ENCODE results near the gene LDLRAD4.

LDLRAD4 gene

DNA sequence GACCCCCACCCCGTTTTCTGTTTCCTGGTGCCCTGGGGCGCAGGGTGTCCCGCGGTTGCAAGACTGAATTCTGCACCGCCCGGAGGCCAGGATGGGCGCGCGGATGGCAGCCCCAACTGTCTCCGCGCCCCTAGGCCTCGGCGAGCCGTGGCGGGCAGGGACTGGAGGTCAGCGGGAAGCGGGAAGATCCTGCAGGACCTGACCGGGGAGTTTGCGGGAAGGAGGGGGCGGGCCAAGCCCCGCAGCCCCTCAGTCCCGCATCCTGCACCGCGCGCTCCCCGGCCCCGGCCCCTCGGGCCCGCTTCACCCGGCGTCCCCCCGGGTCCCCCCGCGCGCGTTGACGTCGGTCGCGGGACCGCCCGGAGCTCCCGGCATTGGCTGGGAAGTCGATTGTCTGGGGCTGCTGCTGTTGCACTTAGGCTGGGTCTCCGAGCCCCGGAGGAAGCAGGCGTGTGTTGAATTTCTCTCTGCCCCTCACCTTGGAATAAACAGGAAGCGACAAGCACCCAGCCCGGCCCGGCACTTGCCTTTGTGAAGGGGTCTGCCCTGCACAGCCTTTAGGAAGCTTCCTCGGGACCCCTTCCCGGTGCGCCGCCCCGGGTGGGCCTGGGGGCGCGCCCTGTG lies at the start of gene LDLRAD4:
Gene LDLRAD4 (plus strand): TSS at position 393 of the 624 bp plus-strand sequence.
- Histone ChIP-seq H3K27ac (ENCODE audit: low read depth, low read length) (no peak within 1 kb of the TSS), H3K4me1 (ENCODE audit: control insufficient read depth, insufficient read depth, low read length) (peaks cover 25% of the 10 kb centered on the region), H3K9ac (ENCODE audit: low read length) (peak within 1 kb of the TSS; percentile 65), H3K9me3 (ENCODE audit: control insufficient read depth, insufficient read depth, low read depth, low read length) (no peaks in the 10 kb centered on the region), H3K4me3 (ENCODE audit: low read depth, low read length) (peak within 1 kb of the TSS; percentile 80), H3K27me3 (ENCODE audit: control insufficient read depth, insufficient read depth, low read length) (peaks cover 49% of the 10 kb centered on the region), H3K36me3 (ENCODE audit: control insufficient read depth, insufficient read depth, low read length) (no peaks in the 10 kb centered on the region)

- no peaks in the 10 kb centered on the region for H3K4me1 ChIP-seq (ENCODE audit: control insufficient read depth, insufficient read depth, low read length)
- H3K9ac ChIP-seq (ENCODE audit: low read length), result no peak overlapping the region
- no peaks in the 10 kb centered on the region for H3K27me3 ChIP-seq (ENCODE audit: control insufficient read depth, insufficient read depth, low read length)
- no peaks in the 10 kb centered on the region for H3K9me3 ChIP-seq (ENCODE audit: control insufficient read depth, insufficient read depth, low read depth, low read length)
- H3K4me3 ChIP-seq (ENCODE audit: low read depth, low read length), result no peak overlapping the region
- H3K27ac ChIP-seq (ENCODE audit: low read depth, low read length), result no peak overlapping the region
- no peaks in the 10 kb centered on the region for H3K36me3 ChIP-seq (ENCODE audit: control insufficient read depth, insufficient read depth, low read length)
Measured at GRCh38 chr18:13173578-13174145, 44.9 kb upstream of the LDLRAD4 start.

- Histone ChIP-seq H3K36me3 (ENCODE audit: control insufficient read depth, insufficient read depth, low read length) (no peaks in the 10 kb centered on the region), H3K27me3 (ENCODE audit: control insufficient read depth, insufficient read depth, low read length) (no peaks in the 10 kb centered on the region), H3K27ac (ENCODE audit: low read depth, low read length) (no peak overlapping the region), H3K9me3 (ENCODE audit: control insufficient read depth, insufficient read depth, low read depth, low read length) (no peaks in the 10 kb centered on the region), H3K4me1 (ENCODE audit: control insufficient read depth, insufficient read depth, low read length) (no peaks in the 10 kb centered on the region), H3K9ac (ENCODE audit: low read length) (no peak overlapping the region), H3K4me3 (ENCODE audit: low read depth, low read length) (no peak overlapping the region)
Measured at GRCh38 chr18:13175266-13175665, 43.3 kb upstream of the LDLRAD4 start.

- Histone ChIP-seq H3K27ac (ENCODE audit: low read depth, low read length) (no peak overlapping the region), H3K36me3 (ENCODE audit: control insufficient read depth, insufficient read depth, low read length) (no peaks in the 10 kb centered on the region), H3K27me3 (ENCODE audit: control insufficient read depth, insufficient read depth, low read length) (no peaks in the 10 kb centered on the region), H3K4me1 (ENCODE audit: control insufficient read depth, insufficient read depth, low read length) (peaks cover 4% of the 10 kb centered on the region; the same call in 1 of the 2 replicates), H3K9me3 (ENCODE audit: control insufficient read depth, insufficient read depth, low read depth, low read length) (0 out of 2 replicates have a peak, but pooled peaks cover under 1% of the 10 kb centered on the region), H3K4me3 (ENCODE audit: low read depth, low read length) (no peak overlapping the region), H3K9ac (ENCODE audit: low read length) (no peak overlapping the region)
Measured at GRCh38 chr18:13175754-13176210, 42.8 kb upstream of the LDLRAD4 start.

DNA sequence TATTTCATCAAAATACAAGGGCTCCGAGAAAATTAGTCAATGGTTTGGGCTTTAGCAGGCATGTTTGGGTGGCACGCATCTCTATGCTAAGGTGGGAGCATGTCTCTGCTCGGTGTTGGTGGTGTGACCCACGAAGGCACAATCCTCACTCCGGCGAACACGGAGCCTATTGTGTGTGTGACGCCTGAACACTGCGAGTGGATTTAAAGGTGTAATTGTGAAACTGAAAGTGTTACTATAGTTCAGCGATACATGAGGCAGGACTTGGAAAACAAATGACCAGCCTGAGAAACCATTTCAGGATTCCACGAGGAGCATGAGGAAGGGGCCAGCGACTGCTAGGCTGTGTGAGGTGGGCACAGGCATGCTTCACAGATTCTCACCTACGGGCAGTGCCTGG lies 41.7 kb upstream of the LDLRAD4 start:
- no peaks in the 10 kb centered on the region for H3K36me3 ChIP-seq (ENCODE audit: control insufficient read depth, insufficient read depth, low read length)
- no peak overlapping the region for H3K4me3 ChIP-seq (ENCODE audit: low read depth, low read length)
- 0 out of 2 replicates have a peak, but pooled peaks cover 10% of the 10 kb centered on the region for H3K9me3 ChIP-seq (ENCODE audit: control insufficient read depth, insufficient read depth, low read depth, low read length)
- H3K27me3 ChIP-seq (ENCODE audit: control insufficient read depth, insufficient read depth, low read length), result no peaks in the 10 kb centered on the region
- peaks cover 5% of the 10 kb centered on the region; the same call in 1 of the 2 replicates for H3K4me1 ChIP-seq (ENCODE audit: control insufficient read depth, insufficient read depth, low read length)
- H3K9ac ChIP-seq (ENCODE audit: low read length), result no peak overlapping the region
- H3K27ac ChIP-seq (ENCODE audit: low read depth, low read length), result no peak overlapping the region

GRCh38 chr18:13178197-13178596 lies 40.4 kb upstream of the LDLRAD4 start:
- H3K9ac ChIP-seq (ENCODE audit: low read length), result no peak overlapping the region
- H3K4me1 ChIP-seq (ENCODE audit: control insufficient read depth, insufficient read depth, low read length), result peaks cover 5% of the 10 kb centered on the region; the same call in 1 of the 2 replicates
- H3K9me3 ChIP-seq (ENCODE audit: control insufficient read depth, insufficient read depth, low read depth, low read length), result 0 out of 2 replicates have a peak, but pooled peaks cover 10% of the 10 kb centered on the region
- H3K27ac ChIP-seq (ENCODE audit: low read depth, low read length), result no peak overlapping the region
- H3K36me3 ChIP-seq (ENCODE audit: control insufficient read depth, insufficient read depth, low read length), result no peaks in the 10 kb centered on the region
- H3K4me3 ChIP-seq (ENCODE audit: low read depth, low read length), result no peak overlapping the region
- H3K27me3 ChIP-seq (ENCODE audit: control insufficient read depth, insufficient read depth, low read length), result no peaks in the 10 kb centered on the region

- H3K9me3 ChIP-seq (ENCODE audit: control insufficient read depth, insufficient read depth, low read depth, low read length), result 0 out of 2 replicates have a peak, but pooled peaks cover 10% of the 10 kb centered on the region
- H3K9ac ChIP-seq (ENCODE audit: low read length), result no peak overlapping the region
- peaks cover 5% of the 10 kb centered on the region; the same call in 1 of the 2 replicates for H3K4me1 ChIP-seq (ENCODE audit: control insufficient read depth, insufficient read depth, low read length)
- no peaks in the 10 kb centered on the region for H3K36me3 ChIP-seq (ENCODE audit: control insufficient read depth, insufficient read depth, low read length)
- no peak overlapping the region for H3K4me3 ChIP-seq (ENCODE audit: low read depth, low read length)
- no peaks in the 10 kb centered on the region for H3K27me3 ChIP-seq (ENCODE audit: control insufficient read depth, insufficient read depth, low read length)
- H3K27ac ChIP-seq (ENCODE audit: low read depth, low read length), result no peak overlapping the region
Measured at GRCh38 chr18:13178976-13179375, 39.6 kb upstream of the LDLRAD4 start.

GRCh38 chr18:13179566-13180113 lies 38.9 kb upstream of the LDLRAD4 start:
- H3K4me3 ChIP-seq (ENCODE audit: low read depth, low read length), result no peak overlapping the region
- peaks cover 5% of the 10 kb centered on the region; the same call in 1 of the 2 replicates for H3K4me1 ChIP-seq (ENCODE audit: control insufficient read depth, insufficient read depth, low read length)
- H3K27me3 ChIP-seq (ENCODE audit: control insufficient read depth, insufficient read depth, low read length), result no peaks in the 10 kb centered on the region
- H3K9ac ChIP-seq (ENCODE audit: low read length), result no peak overlapping the region
- no peaks in the 10 kb centered on the region for H3K36me3 ChIP-seq (ENCODE audit: control insufficient read depth, insufficient read depth, low read length)
- H3K27ac ChIP-seq (ENCODE audit: low read depth, low read length), result no peak overlapping the region
- H3K9me3 ChIP-seq (ENCODE audit: control insufficient read depth, insufficient read depth, low read depth, low read length), result 0 out of 2 replicates have a peak, but pooled peaks cover 10% of the 10 kb centered on the region

DNA sequence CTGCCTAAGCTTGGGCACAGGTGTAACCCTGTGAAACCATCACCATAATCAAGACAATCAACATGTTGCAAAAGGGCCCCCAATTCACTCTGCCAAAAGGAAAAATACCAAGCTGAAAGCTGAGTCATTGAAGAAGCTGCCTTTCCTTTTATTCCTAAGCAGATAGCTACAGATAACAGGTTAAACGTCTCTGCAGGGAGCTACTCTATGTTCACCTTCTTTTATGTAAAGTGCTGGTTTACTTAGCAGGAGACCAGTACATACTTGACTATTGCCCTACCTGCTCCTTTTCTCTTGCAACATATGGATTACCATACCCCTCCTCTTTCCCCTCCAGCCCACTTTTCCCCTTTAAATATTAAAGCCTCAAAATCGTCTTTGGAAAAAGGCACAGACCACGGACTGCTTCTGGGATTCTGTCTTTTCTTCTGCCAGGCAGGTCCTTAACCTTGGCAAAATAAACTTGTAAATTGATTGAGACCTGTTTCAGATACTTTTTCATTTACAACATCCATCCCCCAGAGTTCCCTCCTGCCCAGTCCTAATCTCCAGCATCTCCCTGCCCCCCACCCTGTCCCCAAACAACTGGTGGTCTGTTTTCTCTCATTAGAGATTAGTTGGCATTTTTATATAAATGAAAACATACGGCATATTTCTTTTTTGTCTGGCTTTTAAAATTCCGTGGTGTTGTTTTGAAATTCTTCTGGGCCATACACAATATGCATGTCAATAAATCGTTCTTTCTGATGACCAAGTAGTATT lies 37.8 kb upstream of the LDLRAD4 start:
- no peak overlapping the region for H3K9ac ChIP-seq (ENCODE audit: low read length)
- H3K4me1 ChIP-seq (ENCODE audit: control insufficient read depth, insufficient read depth, low read length), result peaks cover 5% of the 10 kb centered on the region; the same call in 1 of the 2 replicates
- no peaks in the 10 kb centered on the region for H3K27me3 ChIP-seq (ENCODE audit: control insufficient read depth, insufficient read depth, low read length)
- no peak overlapping the region for H3K4me3 ChIP-seq (ENCODE audit: low read depth, low read length)
- no peak overlapping the region for H3K27ac ChIP-seq (ENCODE audit: low read depth, low read length)
- no peaks in the 10 kb centered on the region for H3K36me3 ChIP-seq (ENCODE audit: control insufficient read depth, insufficient read depth, low read length)
- H3K9me3 ChIP-seq (ENCODE audit: control insufficient read depth, insufficient read depth, low read depth, low read length), result 0 out of 2 replicates have a peak, but pooled peaks cover 10% of the 10 kb centered on the region

- H3K4me3 ChIP-seq (ENCODE audit: low read depth, low read length), result no peak overlapping the region
- H3K27me3 ChIP-seq (ENCODE audit: control insufficient read depth, insufficient read depth, low read length), result no peaks in the 10 kb centered on the region
- 0 out of 2 replicates have a peak, but pooled peaks cover 10% of the 10 kb centered on the region for H3K9me3 ChIP-seq (ENCODE audit: control insufficient read depth, insufficient read depth, low read depth, low read length)
- peaks cover 5% of the 10 kb centered on the region; the same call in 1 of the 2 replicates for H3K4me1 ChIP-seq (ENCODE audit: control insufficient read depth, insufficient read depth, low read length)
- no peak overlapping the region for H3K27ac ChIP-seq (ENCODE audit: low read depth, low read length)
- H3K9ac ChIP-seq (ENCODE audit: low read length), result no peak overlapping the region
- H3K36me3 ChIP-seq (ENCODE audit: control insufficient read depth, insufficient read depth, low read length), result no peaks in the 10 kb centered on the region
Measured at GRCh38 chr18:13181765-13182164, 36.8 kb upstream of the LDLRAD4 start.

Data from HUES6 (cell line).